Activated CD8-positive, alpha-beta memory T cell treated with anti-CD3 and anti-CD28 coated beads, Interleukin-2, amount 50 U/mL, for 4 hours (primary cell): ENCODE results near the gene RBFOX1.

Source experiments
- DNase-seq: peaks from one replicate; pipeline ENCODE4 v3.0.0-alpha.2; 2020

RBFOX1 gene

DNA sequence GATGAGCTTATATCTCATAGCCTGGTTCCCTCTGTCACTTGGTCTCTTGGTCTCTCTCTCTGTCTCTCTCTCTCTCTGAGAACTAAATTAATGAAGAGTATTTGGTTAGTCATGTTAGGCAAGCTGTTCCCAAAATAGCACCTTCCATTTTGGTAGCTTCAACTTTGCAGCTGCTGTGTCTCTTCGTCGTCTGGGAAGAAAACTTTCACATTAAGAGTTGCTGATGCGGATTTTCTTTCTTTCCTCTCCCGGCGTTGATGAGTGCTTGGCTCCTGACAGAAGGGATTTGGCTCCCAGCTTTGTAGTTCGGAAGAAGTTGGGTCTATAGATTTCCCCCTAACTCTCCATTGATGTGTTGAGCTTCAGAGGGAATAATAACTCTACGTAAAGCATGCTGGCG lies at the start of gene RBFOX1:
Gene RBFOX1, plus strand, starts transcription at position 235 of the 400 bp plus-strand sequence.
- DNase-seq, result no peak

- no peak for DNase-seq
These were observed 47.9 kb upstream of the RBFOX1 start for GRCh38 chr16:7284780-7285179.

GRCh38 chr16:7285520-7285919 lies 47.1 kb upstream of the RBFOX1 start:
- no peak for DNase-seq

- no peak for DNase-seq
These were observed 43.3 kb upstream of the RBFOX1 start for GRCh38 chr16:7289299-7289698.

GRCh38 chr16:7290682-7291081 lies 42.0 kb upstream of the RBFOX1 start:
- no peak for DNase-seq

GRCh38 chr16:7294020-7294419 lies 38.6 kb upstream of the RBFOX1 start:
- DNase-seq, result no peak

- no peak for DNase-seq
These were observed 29.5 kb upstream of the RBFOX1 start for GRCh38 chr16:7303052-7303610.

DNA sequence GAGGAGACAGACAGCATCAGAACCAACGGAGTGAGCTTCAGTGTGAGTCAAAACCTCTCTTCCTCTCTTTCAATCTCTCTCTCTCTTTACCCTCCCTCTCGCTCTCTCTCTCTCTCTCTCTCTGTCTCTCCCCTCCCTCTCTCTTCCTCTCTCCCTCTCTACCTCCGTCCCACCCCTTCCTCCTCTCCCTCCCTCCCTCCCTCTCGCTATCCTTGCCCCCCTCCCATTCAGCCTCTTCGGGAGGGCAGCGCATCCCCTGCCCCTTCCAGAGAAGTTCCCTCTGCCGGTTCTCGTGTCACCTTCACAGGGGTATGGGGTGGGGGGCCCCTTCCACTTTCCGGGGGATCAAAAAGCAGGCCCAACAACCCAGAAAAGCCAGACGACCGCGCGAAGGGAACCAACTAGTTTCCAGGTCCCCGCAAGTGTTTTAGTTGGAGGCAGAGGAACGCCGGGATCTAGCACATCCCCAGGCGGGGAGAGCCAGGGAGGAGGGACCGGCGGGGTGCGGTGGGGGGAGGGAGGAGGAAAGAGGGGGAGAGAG lies 28.9 kb upstream of the RBFOX1 start:
- DNase-seq, result no peak

DNA sequence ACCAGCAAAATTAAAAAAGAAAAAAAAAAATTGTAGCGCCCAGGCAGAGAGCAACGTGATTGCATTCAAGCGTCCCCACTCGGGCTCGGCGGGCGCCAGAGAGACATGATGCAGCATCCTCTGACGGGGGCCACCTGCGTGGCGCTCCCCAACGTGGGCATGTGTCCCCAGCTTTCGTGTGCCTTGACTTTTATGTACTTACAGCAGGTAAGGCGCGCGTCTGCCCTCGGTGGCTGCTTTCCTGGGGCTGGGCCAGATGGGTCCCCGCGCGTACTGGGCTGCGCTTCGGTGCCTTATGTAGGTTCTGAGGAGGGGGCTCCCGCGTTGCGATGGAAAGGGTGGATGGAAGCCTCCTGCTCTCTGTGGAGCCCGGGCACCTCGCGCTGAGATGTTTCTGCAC lies 28.4 kb upstream of the RBFOX1 start:
- no peak for DNase-seq

DNA sequence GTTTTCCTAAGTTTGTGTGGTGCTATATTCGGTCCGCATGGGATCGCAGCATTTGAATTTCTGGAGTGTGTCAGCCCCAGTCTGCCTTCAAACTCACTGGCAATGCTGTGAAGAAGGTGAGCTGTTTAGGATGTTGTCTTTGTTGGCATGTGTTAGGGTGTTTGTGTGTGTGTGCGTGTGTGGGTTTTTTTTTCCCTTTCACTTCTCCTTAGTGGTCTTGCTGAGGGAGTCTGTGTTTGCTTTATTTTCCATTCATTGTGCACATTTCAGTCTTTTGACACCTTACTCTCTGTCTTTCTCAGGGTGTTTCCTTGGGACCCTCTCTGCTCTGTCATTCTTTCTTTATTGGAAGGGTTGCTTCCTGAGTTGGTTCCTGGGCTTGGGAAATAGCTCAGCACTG lies 27.7 kb upstream of the RBFOX1 start:
- no peak for DNase-seq

GRCh38 chr16:7313170-7313569 lies 19.5 kb upstream of the RBFOX1 start:
- DNase-seq, result no peak

DNA sequence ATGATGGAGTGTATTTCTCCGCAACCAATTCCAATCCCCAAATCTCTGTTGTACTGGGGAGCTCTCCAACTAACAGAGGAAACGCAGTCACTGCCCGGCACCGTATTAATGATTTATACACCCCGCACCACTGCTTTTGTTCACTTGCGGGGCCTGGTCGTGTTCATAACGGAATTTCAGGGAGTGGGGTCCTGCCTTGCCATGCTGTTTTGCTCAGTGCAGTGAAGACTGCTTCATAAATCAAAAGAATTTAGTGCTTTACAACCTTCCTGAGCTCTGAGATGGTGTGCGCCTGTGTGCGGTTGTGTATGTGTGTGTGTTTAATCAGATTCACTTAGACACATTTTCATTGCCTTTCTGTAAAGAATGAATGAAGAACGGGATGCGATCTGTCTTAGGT lies 18.5 kb upstream of the RBFOX1 start:
- DNase-seq, result no peak

GRCh38 chr16:7315813-7316212 lies 16.8 kb upstream of the RBFOX1 start:
- no peak for DNase-seq

- DNase-seq, result no peak
These were observed 16.3 kb upstream of the RBFOX1 start for GRCh38 chr16:7316281-7316888.

GRCh38 chr16:7317982-7318381 lies 14.7 kb upstream of the RBFOX1 start:
- DNase-seq, result no peak

GRCh38 chr16:7318686-7319085 lies 14.0 kb upstream of the RBFOX1 start:
- DNase-seq, result no peak

DNA sequence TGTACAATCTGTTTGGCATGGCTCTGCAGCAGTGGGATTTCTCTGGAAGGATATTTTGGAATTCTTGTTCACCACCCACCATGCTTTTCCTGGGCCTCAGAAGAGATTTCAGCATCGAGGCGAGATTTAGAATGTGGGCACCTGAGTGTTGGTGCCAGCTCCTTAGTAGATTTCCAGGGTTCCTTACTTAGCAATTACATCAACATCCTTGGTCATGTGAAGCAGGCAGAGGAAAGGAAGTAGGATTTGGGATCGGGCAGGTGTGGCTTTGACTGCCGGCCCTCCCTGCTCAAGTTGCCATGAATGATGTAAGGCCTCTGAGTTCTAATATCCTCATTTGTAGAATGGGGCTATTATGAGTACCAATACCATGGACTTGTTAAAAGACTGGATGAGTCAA lies 13.1 kb upstream of the RBFOX1 start:
- DNase-seq, result no peak

DNA sequence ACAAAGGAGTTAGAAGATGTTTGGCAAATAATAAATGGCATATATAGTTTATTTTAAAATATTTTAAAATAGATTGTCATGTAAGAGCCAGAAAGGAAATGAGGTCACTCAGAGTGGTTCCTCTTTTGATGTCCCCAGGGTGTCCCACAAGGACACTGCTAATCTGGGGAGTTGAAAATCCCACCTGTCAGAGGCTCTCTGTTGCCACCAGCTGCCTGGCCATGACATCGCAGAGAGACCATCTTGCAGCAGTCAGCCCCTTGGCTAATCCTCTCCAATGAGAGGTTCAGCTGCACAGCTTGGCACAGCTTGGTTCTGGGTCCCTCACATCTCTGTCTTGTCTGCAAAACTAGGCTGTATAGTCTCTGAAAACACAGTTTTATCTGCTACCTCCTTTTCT lies 11.0 kb upstream of the RBFOX1 start:
- no peak for DNase-seq

DNA sequence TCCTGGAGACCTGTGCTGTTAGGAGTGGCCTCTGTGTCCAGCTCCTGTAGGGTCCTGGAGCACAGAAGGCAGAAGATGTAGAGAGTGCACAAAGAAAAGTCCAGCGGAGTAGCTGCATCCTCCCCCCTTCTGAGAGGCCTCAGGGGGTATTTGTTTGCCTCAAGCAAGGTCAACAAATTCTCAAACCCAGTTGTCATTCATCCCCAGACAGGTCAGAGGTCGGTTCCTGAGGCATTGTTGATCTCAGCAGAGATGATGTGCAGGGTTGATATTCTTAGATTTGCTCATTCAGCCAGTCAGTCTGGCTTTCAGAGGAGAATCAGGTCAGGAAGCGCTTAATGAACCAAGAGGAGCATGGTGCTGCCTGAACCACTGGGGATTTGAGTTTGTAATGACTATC lies 8.3 kb upstream of the RBFOX1 start:
- no peak for DNase-seq

- DNase-seq, result no peak
These were observed 6.8 kb upstream of the RBFOX1 start for GRCh38 chr16:7325834-7326233.

- no peak for DNase-seq
These were observed 1.9 kb upstream of the RBFOX1 start for GRCh38 chr16:7330709-7331108.

- no peak for DNase-seq
These were observed 648 bp upstream of the RBFOX1 start for GRCh38 chr16:7331997-7332396.

- DNase-seq, result no peak
These were observed 608 bp downstream of the RBFOX1 start for GRCh38 chr16:7333180-7333725.

DNA sequence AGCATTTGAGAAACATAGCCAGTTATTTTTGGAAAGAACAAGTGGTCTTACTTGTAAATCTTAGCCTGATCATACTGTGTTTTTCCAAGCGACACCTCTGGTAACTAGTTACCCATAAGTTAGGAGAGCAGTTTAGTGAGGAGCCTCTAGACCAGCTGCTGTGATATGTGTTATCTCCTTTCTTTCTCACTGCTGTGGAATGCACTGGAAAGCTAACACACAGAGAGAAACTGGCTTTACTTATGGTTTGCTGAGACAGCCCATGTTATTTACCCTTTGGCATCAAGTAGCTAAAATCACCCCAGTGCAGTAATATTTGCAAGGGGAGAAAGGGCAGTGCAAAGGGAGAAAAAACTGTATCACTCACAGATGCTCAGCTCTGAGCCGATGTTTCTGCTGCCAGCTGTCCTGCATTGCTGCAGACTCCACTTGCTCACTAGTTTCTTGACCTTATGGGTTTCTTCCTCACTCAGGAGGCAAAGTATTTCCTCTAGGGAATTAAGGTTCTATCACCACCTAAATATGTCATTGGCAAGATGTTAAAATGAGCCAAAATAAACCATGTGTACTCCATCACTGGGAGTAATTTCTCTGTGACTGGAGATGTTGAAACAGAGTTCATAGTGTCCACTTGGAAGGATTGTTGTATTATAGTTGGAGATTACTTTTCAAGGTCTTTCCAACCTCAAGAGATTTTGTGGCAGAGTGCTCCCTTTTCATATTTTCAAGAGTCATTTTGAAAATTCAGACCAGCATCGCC lies 2.3 kb downstream of the RBFOX1 start:
- DNase-seq, result no peak
